SK-N-MC (cell line): ENCODE measurements around the gene TIGD3.

Experiments used
- EZH2 ChIP-seq: fragments of 200-600 bp; sonication (generic); IDR thresholded peaks from one replicate; pipeline ENCODE4 v1.6.1; 2017; ENCODE audit warnings: antibody characterized with exemption
- POLR2AphosphoS5 ChIP-seq: IDR thresholded peaks from 2 replicates; pipeline ENCODE4 v1.6.1; 2012; ENCODE audit warnings: mild to moderate bottlenecking, low read depth, low read length, borderline replicate concordance

DNA sequence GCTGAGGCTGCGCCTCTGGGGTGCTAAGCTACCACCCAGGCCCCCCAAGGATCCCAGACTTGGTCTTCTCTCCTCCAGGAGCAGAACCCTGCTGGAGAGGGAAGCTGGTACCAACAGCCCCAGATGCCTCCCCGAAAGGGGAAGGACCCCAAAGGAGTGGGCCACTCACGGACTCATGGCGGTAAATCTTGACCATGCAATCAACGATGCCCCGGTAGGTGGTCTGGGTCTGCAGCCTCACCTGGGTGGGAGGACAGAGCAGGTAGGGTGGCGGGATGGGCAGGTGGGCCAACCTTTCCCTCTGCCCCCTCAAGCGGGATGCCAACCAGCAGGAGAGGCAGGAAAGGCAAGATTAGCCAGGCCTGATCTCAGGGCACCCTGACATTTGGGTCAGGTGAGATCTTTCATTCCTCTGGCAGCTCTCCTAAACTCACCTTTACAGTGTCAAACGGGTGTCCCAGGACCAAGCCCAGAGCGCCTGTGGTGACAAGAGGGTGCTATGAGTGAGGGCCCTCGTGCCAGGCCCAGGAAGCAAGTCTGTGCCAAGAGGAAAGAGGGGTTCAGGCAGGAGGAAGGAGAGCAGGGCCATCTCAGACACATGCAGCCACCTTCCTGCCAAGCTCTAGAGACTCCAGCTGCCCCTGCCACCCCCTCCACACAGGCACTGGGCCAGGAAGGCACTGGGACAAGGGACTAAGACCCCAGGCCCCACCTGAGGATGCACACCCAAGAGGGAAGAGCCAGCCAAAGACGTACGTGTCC, 25.3 kb downstream of the TIGD3 start:
- TF ChIP-seq POLR2AphosphoS5 (no peak), EZH2 (no peak)
